ENCODE data around the gene ULK3.

Gene ULK3

GRCh38 chr15:74787251-74788041 is 55.5 kb downstream of the ULK3 start:
- H3K9ac ChIP-seq (ENCODE audit: low read depth in 1 of 2, low read length in 2 of 2) = peak overlapping the region; percentile 30 to 76
- H3K4me3 ChIP-seq (ENCODE audit: low read length in 2 of 2) = peak overlapping the region in 1 of 2 donors; percentile 60
- H3K36me3 ChIP-seq (ENCODE audit: control insufficient read depth in 2 of 2, insufficient read depth in 2 of 2, low read length in 2 of 2) = peaks cover 7 to 12% of the 10 kb centered on the region in 2 donors
- peak overlapping the region; percentile 79 to 86 for H3K27ac ChIP-seq (ENCODE audit: low read depth in 2 of 2, low read length in 2 of 2)
- no peaks in the 10 kb centered on the region for H3K9me3 ChIP-seq (ENCODE audit: control insufficient read depth in 2 of 2, low read length in 2 of 2)
- peaks cover 80 to 82% of the 10 kb centered on the region in 2 donors for H3K4me1 ChIP-seq (ENCODE audit: control insufficient read depth in 2 of 2, insufficient read depth in 2 of 2, low read length in 2 of 2)
- H3K27me3 ChIP-seq (ENCODE audit: control insufficient read depth in 2 of 2, insufficient read depth in 2 of 2, low read length in 2 of 2) = no peaks in the 10 kb centered on the region

DNA sequence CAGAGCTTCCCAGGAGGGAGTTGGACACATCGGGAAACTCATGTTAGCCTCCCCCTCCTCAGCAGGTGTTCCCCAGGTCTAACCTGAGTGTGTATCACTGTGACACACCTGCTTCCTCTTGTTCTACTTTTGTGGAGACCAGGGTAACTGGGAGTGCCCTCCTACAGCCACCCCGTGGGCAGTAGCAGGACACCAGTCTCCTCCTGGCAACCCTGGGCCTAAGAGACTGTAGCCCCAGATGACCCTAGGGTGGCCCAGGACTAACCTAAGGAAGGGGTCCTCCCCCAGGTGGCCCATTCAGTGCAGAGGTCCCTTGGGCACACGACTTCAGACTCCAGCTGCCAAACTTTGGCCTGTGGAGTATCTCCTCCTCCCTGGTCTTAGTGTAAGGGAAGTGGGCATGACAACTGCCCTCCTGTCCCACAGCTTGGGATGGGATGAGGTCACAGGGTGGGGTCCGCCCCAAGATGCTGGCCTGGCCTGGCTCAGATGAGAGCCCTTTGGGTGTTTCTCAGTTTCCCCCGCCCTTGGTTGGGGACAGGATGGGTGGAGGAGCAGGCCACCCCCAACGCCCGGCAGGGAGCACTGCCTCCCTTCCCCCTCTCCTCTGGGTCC is 56.3 kb downstream of the ULK3 start:
- H3K36me3 ChIP-seq (ENCODE audit: control insufficient read depth in 2 of 2, insufficient read depth in 2 of 2, low read length in 2 of 2) = peaks cover 6 to 7% of the 10 kb centered on the region in 2 donors
- H3K27ac ChIP-seq (ENCODE audit: low read depth in 2 of 2, low read length in 2 of 2) = peak overlapping the region; percentile 79 to 86
- no peaks in the 10 kb centered on the region for H3K27me3 ChIP-seq (ENCODE audit: control insufficient read depth in 2 of 2, insufficient read depth in 2 of 2, low read length in 2 of 2)
- peak overlapping the region; percentile 16 to 20 for H3K9ac ChIP-seq (ENCODE audit: low read depth in 1 of 2, low read length in 2 of 2)
- H3K9me3 ChIP-seq (ENCODE audit: control insufficient read depth in 2 of 2, low read length in 2 of 2) = no peaks in the 10 kb centered on the region
- peak overlapping the region in 1 of 2 donors; percentile 60 for H3K4me3 ChIP-seq (ENCODE audit: low read length in 2 of 2)
- H3K4me1 ChIP-seq (ENCODE audit: control insufficient read depth in 2 of 2, insufficient read depth in 2 of 2, low read length in 2 of 2) = peaks cover 74 to 75% of the 10 kb centered on the region in 2 donors

Data from mucosa of rectum (tissue), 2 donors.